HEK293T (cell line): Measurements from ENCODE around the gene SRGAP2C.
"Not testable (repeated sequence)": the region's sequence is repeated elsewhere in the genome, so short reads cannot be mapped to it uniquely, and the experiment has no call there.

Experiments
- ARNT ChIP-seq: fragments of 450-650 bp; IDR thresholded peaks from 2 replicates; pipeline ENCODE4 v1.6.1; 2017; ENCODE audit warnings: mild to moderate bottlenecking
- FOXA1 ChIP-seq: fragments of 450-650 bp; IDR thresholded peaks from 2 replicates; pipeline ENCODE4 v1.6.1; 2016; ENCODE audit warnings: mild to moderate bottlenecking

DNA sequence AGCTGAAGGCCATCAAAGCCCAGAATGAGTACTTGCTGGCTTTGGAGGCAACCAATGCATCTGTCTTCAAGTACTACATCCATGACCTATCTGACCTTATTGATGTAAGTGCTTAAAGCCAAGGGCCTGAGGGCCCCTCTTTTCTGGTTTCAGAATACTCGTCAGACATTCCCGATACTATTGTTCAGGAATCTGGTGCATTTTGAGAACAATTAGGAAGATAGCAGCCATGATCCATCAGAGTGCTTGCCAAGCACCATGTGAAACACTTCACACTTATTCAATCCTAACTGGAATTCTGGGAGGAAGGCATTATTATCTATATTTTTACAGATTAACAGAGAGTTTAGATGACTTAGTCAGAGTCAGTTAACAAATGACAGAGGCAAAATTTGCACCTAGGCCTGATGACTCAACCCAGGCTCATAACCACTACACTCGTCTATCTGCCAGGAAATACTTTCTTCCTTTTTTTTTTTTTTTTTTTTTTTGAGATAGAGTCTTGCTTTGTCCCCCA is 190.1 kb downstream of the SRGAP2C start:
- not testable (repeated sequence) for TF ChIP-seq ARNT, FOXA1
